ENCODE measurements around the gene TYROBP.
A peak's percentile ranks its signal among the peaks of the same experiment; 100 is the strongest.
"Not testable (repeated sequence)": the region's sequence is repeated elsewhere in the genome, so short reads cannot be mapped to it uniquely, and the experiment has no call there.

TYROBP gene

GRCh38 chr19:35870798-35871197 is 37.3 kb downstream of the TYROBP start:
- Histone ChIP-seq H3K27ac (no peak overlapping the region), H3K36me3 (ENCODE audit: insufficient read depth) (no peaks in the 10 kb centered on the region), H4K20me1 (ENCODE audit: insufficient read depth) (no peaks in the 10 kb centered on the region), H3K9ac (no peak overlapping the region), H3K4me3 (IDR thresholded peaks at IDR 0.05; ENCODE audit: insufficient read depth, low read depth, low read length) (no peak overlapping the region), H3K4me1 (ENCODE audit: low read depth, poor library complexity, severe bottlenecking) (peaks cover 5% of the 10 kb centered on the region), H3K4me2 (no peak overlapping the region), H2AFZ (ENCODE audit: low read depth) (no peak overlapping the region), H3K27me3 (ENCODE audit: insufficient read depth, low read depth) (peaks cover 56% of the 10 kb centered on the region), H3K79me2 (ENCODE audit: insufficient read depth, low read depth) (no peaks in the 10 kb centered on the region)
- TF ChIP-seq CTCF (conservative IDR thresholded peaks at IDR 0.05; ENCODE audit: low read depth, low read length) = no peak

GRCh38 chr19:35870124-35870736 is 37.9 kb downstream of the TYROBP start:
- Histone ChIP-seq H3K27me3 (ENCODE audit: insufficient read depth, low read depth) (peaks cover 56% of the 10 kb centered on the region), H2AFZ (ENCODE audit: low read depth) (peak overlapping the region; percentile 54; the same call in 1 of the 2 replicates), H3K4me2 (peak overlapping the region; percentile 24; the same call in 1 of the 2 replicates)
- not testable (repeated sequence) for H3K36me3 ChIP-seq (ENCODE audit: insufficient read depth); H4K20me1 ChIP-seq (ENCODE audit: insufficient read depth); H3K27ac ChIP-seq; H3K4me3 ChIP-seq (IDR thresholded peaks at IDR 0.05; ENCODE audit: insufficient read depth, low read depth, low read length); H3K4me1 ChIP-seq (ENCODE audit: low read depth, poor library complexity, severe bottlenecking); H3K9ac ChIP-seq; H3K79me2 ChIP-seq (ENCODE audit: insufficient read depth, low read depth)

- Histone ChIP-seq H3K27me3 (ENCODE audit: insufficient read depth, low read depth) (peaks cover 55% of the 10 kb centered on the region), H4K20me1 (ENCODE audit: insufficient read depth) (no peaks in the 10 kb centered on the region), H3K4me1 (ENCODE audit: low read depth, poor library complexity, severe bottlenecking) (peaks cover 5% of the 10 kb centered on the region), H3K4me2 (peak overlapping the region; percentile 24), H2AFZ (ENCODE audit: low read depth) (peak overlapping the region; percentile 54), H3K4me3 (IDR thresholded peaks at IDR 0.05; ENCODE audit: insufficient read depth, low read depth, low read length) (no peak overlapping the region), H3K9ac (no peak overlapping the region), H3K27ac (no peak overlapping the region), H3K36me3 (ENCODE audit: insufficient read depth) (no peaks in the 10 kb centered on the region), H3K79me2 (ENCODE audit: insufficient read depth, low read depth) (no peaks in the 10 kb centered on the region)
- no peak for TF ChIP-seq CTCF (conservative IDR thresholded peaks at IDR 0.05; ENCODE audit: low read depth, low read length)
Observed at GRCh38 chr19:35869327-35870123, 38.6 kb downstream of the TYROBP start.

- H3K4me1 ChIP-seq (ENCODE audit: low read depth, poor library complexity, severe bottlenecking) = peaks cover 5% of the 10 kb centered on the region
- H3K27ac ChIP-seq = no peak overlapping the region
- H3K79me2 ChIP-seq (ENCODE audit: insufficient read depth, low read depth) = no peaks in the 10 kb centered on the region
- no peak overlapping the region for H3K4me3 ChIP-seq (IDR thresholded peaks at IDR 0.05; ENCODE audit: insufficient read depth, low read depth, low read length)
- no peak overlapping the region for H3K9ac ChIP-seq
- peak overlapping the region; percentile 54; the same call in 1 of the 2 replicates for H2AFZ ChIP-seq (ENCODE audit: low read depth)
- H3K36me3 ChIP-seq (ENCODE audit: insufficient read depth) = no peaks in the 10 kb centered on the region
- H3K4me2 ChIP-seq = peak overlapping the region; percentile 24
- no peak for TF ChIP-seq CTCF (conservative IDR thresholded peaks at IDR 0.05; ENCODE audit: low read depth, low read length)
- no peaks in the 10 kb centered on the region for H4K20me1 ChIP-seq (ENCODE audit: insufficient read depth)
- H3K27me3 ChIP-seq (ENCODE audit: insufficient read depth, low read depth) = peaks cover 56% of the 10 kb centered on the region
Observed at GRCh38 chr19:35868823-35869326, 39.2 kb downstream of the TYROBP start.
